ENCODE data around the gene EXOC4.

DNA sequence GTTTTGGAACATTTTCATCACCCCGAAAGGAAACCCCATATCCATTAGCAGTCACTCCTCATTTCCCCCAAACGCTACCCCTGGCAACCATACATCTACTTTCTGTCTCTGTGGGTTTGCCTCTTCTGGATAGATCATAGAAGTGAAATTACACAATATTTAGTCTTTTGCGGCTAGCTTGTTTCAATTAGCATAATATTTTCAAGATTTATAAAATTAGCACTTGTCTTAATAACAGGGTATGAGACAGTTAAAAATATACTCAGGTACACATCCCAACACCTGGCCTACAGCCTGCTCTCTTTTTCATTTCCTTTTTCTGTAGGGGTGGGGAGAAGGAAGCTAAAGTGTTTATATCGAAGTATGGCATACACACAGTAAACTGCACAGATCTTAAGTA, 792.8 kb downstream of the EXOC4 start:
- TF ChIP-seq, protein P1, sequence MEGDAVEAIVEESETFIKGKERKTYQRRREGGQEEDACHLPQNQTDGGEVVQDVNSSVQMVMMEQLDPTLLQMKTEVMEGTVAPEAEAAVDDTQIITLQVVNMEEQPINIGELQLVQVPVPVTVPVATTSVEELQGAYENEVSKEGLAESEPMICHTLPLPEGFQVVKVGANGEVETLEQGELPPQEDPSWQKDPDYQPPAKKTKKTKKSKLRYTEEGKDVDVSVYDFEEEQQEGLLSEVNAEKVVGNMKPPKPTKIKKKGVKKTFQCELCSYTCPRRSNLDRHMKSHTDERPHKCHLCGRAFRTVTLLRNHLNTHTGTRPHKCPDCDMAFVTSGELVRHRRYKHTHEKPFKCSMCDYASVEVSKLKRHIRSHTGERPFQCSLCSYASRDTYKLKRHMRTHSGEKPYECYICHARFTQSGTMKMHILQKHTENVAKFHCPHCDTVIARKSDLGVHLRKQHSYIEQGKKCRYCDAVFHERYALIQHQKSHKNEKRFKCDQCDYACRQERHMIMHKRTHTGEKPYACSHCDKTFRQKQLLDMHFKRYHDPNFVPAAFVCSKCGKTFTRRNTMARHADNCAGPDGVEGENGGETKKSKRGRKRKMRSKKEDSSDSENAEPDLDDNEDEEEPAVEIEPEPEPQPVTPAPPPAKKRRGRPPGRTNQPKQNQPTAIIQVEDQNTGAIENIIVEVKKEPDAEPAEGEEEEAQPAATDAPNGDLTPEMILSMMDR (IDR thresholded peaks at IDR 0.05): no peak
- no peak for TF ChIP-seq POLR2A (IDR thresholded peaks at IDR 0.05)

Measured in lower leg skin (tissue), 3 donors.